Measurements from ENCODE around the gene PDE9A.
"Not testable (repeated sequence)": the region's sequence is repeated elsewhere in the genome, so short reads cannot be mapped to it uniquely, and the experiment has no call there.

PDE9A gene

DNA sequence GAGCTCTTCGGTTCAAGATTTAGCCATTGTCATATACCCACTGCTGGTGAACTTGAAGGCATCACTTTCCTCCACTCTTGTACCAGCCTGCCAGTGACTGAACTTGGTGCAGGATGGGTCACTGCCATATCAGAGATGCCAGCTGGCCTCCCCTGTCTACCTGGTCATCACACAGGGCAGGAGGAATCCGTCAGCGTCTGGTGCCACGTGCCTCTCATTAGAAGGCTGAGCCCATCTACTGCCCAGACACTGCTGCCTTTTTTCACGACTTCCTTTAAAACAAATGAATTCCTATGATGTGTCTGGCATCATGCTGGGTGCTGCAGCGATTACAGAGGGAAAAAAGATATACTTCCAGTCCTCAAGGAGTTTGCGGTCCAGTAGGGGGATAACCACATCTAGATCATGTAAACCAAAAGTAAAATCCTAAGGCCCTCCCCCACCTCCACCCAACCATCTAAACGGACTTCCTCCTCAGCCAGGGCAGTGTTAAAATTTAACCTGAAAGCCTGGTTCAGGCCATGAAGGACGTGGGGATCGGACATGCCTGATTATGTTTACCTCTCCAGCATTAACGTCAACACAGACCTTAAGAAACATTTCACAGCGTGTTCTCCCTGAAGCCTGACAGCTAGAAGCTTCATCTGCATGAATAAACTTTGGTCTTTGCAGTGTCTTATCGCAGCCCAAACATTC lies 29.2 kb upstream of the PDE9A start:
- no peak for DNase-seq (ENCODE audit: low read depth, low spot score)

DNA sequence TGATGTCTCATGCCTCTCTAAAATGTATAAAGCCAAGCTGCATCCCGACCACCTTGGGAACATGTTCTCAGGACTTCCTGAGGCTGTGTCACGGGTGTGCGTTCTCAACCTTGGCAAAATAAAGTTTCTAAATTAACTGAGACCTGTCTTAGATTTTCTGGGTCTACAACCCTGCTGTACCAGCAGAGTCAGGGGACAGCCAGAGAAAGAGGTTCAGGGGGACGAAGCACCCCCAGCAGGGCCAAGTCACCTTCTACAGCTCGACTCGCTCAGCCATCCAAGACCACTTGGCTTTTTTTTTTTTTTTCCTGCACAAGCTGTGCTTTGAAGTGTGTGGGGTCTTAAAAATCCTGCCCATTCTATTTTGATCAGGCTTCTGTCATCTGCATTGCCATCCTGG lies 28.5 kb upstream of the PDE9A start:
- no peak for DNase-seq (ENCODE audit: low read depth, low spot score)

DNA sequence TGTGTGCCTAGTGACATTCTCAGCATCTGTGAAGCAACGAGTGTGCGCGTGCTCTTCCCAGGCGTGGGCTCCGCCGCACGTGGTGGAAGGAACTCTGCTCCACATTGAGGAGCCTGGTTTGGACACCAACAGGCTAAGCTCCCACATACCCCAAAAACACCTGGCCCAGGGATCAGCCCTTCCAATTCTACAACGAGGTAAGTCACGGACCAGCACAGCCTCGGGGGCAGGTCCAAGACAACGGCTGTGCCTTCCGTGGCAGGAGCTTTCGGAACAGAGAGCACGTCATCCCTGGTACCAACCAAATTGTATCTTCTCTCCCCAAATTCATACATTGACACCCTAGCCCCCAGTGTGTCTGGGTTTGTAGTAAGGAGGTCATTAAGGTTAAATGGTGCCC lies 27.2 kb upstream of the PDE9A start:
- no peak for DNase-seq (ENCODE audit: low read depth, low spot score)

DNA sequence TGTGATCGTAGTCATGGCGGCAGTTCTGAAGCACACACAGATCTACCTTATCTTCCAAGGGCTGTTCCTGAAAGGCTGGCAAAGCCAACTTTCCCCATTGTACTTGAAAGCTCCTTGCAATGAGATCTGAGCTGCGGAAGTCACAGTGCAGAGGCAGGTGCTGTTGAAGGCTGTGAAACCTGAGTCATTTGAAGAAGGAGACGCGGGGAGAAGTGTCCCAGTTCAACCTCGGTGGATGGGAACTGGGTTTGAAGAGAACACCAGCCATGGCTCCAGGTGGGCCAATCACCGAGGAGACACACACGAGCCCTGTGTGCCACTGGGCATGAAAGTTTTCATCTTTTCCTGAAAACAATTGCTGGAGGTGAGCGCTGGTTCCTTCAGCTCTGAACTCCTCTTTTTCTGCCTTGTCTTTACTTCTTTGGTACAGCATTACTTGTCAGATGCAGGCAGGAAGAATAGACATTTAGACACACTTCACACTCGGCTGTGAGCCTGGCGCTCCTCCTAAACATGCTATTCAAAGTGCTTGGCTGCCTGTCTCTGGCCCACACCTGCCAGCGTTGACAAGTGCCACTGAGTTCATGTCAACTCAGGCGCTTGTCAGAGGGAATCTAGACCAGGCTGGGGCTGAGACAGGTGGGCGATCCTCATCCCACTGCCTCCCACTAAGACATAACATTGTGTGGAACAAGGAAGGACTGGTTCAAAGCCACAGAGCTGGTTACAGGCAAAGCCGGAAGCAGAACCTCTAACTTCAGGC lies 25.7 kb upstream of the PDE9A start:
- no peak for DNase-seq (ENCODE audit: low read depth, low spot score)

DNA sequence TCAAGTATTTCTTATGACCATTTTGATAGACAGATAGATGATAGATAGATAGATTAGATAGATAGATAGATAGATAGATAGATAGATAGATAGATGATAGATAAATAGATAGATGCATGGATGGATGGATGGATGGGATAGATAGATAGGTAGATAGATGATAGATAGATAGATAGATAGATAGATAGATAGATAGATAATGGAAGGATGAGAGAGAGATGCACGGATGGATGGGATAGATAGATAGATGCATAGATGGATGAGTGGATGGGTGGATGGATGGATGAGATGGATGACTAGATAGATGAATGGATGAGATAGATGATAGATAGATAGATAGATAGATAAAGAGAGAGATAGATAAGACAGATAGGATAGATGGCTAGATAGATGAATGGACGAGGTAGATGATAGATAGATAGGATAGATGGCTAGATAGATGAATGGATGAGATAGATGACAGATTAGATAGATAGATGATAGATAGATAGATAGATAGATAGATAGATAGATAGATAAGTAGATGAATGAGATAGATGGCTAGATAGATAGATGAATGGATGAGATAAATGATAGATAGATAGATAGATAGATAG lies 24.9 kb upstream of the PDE9A start:
- not testable (repeated sequence) for DNase-seq (ENCODE audit: low read depth, low spot score)

DNA sequence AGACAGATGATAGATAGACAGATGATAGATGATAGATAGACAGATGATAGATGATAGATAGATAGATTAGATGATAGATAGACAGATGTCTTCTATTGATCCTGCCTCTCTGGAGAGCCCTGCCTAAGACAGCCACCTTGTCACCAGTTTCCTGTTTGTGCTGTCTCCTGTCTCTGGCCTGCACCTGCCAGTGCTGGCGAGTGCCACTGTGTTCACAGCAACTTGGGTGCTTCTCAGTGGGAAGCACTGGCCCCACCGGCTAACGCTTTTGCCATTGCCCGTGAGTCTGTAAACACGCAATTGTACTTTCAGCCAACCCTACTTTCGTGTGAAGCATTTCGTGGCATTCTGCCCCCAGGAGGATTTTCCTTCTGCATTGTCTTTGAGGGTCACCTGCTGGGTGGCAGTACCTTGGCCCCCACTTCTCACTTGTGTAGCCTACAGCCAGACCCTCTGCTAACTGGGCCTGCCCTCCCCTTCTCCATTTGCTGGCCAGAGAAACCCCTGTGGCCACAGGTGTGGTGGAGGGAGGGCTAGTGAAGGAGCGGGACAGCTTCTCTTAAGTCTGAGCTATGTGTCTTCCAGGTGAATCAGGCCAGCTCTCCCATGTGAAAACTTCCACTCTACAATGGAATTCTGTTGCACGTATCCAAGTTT lies 23.4 kb upstream of the PDE9A start:
- no peak for DNase-seq (ENCODE audit: low read depth, low spot score)

DNA sequence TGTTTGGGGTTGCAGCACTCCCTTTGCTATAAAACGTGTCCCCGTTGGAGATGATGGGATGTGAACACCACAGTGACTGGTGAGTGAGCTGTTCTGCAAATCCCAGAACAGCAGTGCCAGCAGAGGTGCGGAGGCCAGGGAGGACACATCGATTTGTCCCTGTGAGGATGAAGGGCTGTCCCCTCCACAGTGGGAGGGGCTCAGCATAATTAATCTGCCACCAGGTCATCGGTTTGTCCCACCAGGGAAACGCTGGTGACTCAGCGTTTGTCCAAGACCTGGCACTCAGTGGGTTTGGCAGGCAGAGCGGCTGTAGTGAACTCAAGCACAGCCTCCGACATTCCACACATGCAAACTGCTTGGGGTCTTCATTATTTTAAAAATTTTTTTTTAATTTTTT lies 22.8 kb upstream of the PDE9A start:
- no peak for DNase-seq (ENCODE audit: low read depth, low spot score)

DNA sequence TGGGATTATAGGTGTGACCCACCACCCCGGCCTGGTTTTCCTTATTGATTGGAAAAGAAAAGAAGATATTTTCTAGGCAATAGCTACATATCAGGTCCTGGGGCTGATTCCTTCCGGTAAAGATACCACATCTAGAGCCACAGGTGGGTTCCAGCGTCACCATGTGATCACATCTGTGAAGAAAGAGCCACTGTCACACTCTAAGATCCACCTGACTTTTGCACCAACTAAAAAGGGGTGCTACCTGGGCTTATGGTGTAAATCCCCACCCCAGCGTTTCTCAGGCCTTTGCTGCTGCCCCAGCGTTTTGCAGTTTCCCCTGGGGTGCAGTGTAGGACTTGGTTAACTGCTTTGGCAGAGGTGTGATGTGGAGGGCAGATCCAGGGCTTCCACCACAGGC lies 22.3 kb upstream of the PDE9A start:
- no peak for DNase-seq (ENCODE audit: low read depth, low spot score)

DNA sequence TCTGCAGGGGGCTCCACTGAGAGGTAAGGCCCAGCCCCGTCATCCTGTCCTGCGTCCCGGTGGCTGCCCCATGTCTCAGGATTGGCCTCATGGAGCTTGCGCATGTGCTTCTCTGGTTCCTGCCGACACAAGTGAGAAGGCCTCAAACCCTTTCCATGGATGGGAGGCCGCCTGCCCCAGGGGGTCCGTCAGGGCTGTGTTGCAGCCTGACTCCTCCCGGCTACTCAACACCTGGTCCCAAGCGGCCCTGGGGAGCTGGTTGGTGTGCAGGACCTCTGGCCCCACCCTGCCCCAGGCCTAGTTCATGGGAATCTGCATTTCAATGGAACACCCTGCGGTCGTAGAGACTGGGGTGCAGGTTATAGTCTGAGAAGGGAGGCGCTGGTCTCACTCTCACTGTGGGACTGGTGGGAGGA lies 21.1 kb upstream of the PDE9A start:
- DNase-seq (ENCODE audit: low read depth, low spot score): no peak

DNA sequence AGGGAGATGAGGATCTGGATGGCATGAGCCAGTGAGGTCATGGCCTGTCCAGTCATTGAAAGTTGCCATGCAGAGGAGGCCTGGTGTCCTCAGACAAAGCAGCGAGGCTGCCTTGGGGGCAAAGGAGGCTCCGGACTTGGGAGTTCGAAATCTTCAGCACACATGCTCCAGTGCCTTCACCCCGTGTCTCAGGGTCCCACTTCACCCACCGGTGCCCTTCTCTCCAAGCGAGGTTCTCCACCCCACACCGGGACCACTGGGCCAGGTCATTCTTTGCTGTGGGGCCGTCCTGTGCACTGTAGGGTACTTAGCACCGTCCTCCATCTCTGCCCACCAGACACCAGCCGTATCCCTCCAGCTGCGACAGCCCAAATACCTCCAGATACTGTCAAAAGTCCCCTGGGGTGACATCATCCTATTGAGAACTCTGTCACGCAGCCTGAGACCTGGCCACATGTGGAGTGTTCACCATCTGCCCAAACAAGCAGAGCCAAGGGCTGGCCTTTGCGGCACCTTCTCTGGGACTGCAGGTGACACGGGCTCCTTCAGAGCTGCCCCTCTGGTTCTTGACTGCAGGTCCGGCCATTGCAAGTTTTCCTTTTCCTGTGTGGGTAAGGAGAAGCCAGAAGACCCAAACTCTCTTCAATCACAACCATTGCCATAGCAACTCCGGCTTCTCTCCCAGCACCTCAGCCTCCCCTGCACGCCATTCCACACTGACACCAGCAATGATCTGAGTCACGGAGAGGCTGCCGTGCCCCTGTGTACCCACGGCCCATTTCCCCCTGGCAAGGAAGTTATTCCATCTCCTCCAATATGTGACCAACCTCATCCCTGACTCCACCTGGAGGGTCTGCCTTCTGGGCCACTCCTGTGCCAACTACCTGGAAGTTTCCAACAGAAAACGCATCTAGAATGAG lies 20.4 kb upstream of the PDE9A start:
- no peak for DNase-seq (ENCODE audit: low read depth, low spot score)

DNA sequence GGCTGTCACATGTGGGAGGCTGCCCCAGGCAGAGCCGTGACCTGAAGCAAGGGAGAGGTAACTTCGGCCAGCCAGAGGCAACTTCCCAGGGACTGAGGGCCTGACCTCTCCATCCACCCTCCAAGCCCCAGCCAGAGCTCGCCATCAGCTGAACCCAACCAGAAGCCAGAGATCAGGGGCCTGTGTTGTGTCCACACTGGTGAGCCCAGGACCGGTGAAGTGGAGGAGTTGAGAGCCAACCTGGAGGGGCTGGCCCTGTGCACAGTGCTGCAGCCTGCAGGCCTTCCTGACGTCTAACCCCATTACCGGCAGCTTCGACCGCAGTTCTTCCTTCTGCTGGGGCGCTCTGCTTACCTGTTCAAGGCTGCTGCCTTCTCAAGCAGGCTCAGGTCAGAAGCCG lies 19.6 kb upstream of the PDE9A start:
- DNase-seq (ENCODE audit: low read depth, low spot score): no peak

DNA sequence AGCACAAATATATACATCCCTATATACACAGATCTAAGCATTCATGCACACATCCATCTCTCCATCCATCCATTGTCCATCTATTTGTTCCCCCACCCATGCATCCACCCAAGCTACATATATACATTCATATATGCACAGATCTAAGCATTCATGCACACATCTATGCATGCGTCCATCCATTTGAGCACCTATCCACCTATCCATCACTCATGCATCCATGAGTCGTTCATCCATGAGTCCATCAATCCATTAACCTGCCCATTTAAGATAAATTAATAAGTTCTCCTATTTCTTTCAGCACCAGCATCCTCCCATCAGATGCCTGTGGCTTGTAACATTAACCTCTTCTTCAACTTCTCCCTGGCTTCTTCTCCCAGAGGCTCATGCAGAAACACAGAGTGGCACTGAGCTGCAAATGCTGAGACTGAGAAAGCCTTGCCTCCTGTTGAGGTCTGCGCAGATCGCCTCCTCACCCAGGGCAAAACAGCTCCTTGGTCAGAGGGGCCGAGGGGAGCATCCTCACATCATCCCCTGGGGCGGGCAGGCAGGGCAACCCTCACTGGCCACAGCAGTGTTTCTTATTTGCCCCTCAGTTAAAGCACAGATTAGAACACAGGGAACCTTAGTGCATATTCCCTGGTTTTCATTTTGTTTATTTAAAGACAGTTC lies 17.4 kb upstream of the PDE9A start:
- no peak for DNase-seq (ENCODE audit: low read depth, low spot score)

DNA sequence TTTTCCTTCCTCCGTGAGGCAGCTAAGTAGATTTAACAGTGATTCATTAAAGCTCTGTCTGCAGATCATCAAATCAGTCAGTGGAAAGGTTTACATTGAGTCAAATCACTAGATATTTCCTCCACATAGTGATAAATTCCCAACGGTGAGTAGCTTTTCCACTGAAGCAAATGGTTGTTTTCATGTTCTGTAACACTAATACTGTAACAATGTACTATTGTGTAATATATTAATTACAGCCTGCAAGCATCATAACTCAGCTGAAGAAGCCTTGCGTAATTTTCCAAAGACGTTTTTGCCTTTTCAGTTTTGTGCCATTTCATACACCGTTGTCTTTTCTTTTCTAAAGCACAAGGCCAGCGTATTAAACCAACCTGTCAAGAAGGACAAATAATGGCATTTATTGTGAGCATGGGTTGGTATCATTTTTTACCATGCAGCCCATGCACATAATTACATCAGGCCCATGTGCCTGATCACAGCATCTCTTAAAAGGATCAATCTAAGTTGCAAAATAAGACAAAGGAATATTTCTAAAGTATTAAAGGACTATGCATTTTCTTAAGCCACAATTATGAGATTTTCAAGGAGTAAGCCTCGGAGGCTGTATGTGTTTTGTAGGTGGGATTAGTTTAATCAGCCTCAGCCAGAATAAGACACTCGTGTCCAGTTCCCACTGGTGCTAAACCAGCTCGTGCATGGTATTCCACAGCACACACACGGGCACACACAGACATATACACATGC lies 16.7 kb upstream of the PDE9A start:
- no peak for DNase-seq (ENCODE audit: low read depth, low spot score)

DNA sequence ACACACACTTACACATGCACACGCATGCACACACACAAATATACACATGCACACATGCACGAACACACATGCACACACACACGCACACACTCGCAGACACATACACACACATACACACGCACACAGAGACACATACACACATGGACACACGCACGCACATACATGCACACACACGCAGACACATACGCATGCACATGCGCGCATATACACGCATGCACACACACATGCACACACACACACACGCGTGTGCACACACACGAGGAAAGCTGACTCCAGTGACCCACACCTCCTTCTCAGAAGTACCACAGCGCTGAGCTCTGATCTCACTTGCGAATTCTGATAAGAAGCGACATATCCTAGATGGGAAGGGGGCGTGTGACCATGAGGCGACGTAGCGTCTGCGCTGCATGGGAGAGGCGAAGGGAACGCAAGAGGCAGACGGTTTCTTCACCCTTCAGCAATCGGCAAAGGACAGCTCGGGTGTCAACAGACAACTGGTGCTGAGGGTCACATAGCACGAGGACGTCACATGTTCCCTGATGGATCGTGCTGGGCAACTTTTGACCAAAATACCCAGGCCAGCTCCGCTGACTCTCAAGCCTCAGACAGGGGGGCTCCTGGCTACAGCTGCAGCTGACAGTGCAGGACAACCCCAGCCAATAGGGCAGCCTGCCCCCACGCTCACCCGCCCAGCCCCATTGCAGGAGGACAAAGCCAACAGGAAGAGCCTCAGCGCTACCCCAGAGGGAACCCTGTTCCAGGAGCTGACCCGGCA lies 16.0 kb upstream of the PDE9A start:
- no peak for DNase-seq (ENCODE audit: low read depth, low spot score)

DNA sequence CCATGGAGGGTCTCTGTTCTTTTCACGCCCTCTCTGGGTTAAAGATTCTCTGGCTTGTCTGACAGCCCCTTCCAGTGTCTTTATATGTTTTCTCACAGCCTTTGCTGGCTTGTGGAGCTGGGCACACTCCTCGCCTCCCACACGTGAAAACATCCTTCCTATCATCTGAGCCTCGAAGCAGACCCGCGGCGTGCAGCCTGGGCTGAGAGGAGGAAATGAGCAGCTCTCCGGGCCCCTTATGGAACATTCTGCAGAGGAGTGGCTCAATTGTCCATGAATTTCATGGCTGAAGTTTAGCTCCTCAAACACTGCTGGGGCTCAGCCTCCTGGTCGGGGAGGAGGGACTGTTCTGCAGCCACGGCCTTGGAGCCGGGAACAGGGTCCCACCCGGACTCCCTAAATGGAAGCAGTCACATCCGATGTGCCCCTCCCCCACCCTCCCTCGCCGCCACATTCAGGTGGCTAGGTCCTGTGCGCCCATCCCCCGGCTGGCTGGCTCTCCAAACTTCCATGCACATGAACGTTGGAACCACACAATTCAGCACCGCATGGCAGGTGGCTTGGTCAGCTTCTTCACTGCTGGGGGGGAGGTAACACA lies 15.1 kb upstream of the PDE9A start:
- no peak for DNase-seq (ENCODE audit: low read depth, low spot score)

DNA sequence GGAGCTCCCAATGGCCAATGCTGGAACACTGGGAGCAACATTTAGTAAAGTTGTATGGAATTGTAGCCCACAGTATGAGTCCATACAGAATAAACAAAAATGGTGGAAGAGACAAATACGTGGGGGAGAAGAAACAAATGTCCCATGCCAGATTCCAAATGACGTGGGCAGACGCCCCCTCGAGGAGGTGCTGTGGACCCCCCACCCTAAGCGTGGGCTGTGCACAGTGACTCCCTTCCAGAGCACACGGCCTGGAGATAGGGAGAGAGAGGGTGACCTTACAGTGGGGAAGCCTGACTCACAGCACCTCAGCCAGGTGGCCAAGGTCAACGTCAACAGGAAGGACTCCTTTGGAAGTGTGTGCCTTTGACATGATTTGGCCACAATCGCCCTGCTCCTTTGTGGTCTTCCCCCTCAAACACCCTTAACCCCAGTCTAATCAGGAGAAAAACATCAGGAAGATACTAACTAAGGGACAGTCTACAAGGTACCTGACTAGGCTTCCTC lies 13.7 kb upstream of the PDE9A start:
- no peak for DNase-seq (ENCODE audit: low read depth, low spot score)

DNA sequence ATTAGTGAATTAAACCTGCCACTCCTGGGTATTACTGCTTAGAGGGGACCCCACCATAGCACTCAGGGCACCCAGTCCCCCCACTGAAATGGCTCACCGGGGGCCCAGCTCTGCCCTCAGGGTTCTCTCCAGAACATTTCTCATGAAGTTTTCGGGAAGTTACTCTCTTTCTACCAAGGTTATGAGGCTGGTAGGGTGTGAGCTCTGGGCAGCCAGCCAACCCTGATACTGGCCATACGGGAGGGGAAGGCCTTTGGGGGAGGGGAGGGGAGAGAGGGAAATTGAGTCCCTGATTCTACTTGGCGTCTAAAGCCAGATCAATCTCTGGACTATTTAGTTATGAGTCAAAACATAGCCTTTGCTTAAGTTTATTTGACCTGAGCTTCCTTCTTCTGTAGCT lies 12.9 kb upstream of the PDE9A start:
- DNase-seq (ENCODE audit: low read depth, low spot score): no peak

DNA sequence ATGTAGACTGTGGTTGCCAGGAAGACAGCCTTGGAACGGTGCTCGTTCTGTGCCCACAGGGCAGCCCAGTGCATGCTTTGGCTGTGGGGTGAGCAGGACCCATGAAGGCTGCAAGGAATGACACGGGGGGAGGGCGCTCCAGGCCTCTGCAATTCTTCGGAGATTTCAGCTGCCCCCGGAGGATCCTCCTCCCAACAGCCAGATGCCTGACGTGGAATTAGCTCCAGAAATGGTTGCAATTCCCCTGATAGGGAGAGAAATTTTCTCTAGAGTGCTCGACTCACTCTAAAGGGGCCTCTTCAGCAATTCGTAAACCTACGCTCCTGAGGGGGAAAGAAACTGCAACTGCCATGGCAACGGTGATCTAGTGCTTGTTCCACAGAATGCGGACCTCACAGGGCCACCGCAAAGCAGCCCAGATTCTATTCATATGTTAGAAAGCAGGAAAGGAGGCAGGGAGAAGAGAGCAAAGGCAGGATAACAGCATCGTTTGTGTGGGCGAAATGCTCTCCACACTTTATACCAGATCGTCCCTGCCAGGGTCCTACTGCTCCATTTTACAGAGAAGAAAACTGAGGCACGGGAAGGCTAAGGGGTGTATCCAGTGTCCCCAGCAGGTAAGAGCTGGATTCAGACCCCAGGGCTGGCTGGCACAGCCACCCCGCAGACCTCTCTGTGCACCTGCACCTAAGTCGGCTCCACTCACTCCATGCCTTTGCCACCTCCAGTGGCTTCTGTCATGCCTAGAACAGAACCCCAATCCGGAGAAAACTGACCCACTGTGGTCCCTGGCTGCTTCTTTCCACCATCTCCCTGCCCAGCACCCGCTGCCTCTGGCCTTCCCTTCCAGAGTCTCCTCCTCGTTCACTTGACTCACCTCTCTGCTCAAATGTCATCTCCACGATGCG lies 11.9 kb upstream of the PDE9A start:
- DNase-seq (ENCODE audit: low read depth, low spot score): no peak

Data from ELF-1 (cell line).